Stimulated activated effector memory CD8-positive, alpha-beta T cell treated with anti-CD3 and anti-CD28 coated beads, Interleukin-12 subunit alpha, Interleukin-12 subunit beta, amount 100 ng/mL, for 72 hours (primary cell): Measurements from ENCODE around the gene PCBP3.

ENCODE experiments used
- ATAC-seq: fragments of 150-1000 bp; cut with Tn5 transposase; 2 replicates; pipeline ENCODE4 v1.10.0; 2021
- DNase-seq, 2 donors: peaks; one replicate each; pipeline ENCODE4 v3.0.0; 2021 to 2022; ENCODE audit warnings: low spot score in 2 of 2
- H3K27ac Mint-ChIP-seq: one replicate; pipeline ENCODE4 v1.8.0; 2022; ENCODE audit warnings: mild to moderate bottlenecking, mixed read lengths
- H3K36me3 Mint-ChIP-seq: one replicate; pipeline ENCODE4 v1.8.0; 2022; ENCODE audit warnings: mild to moderate bottlenecking, mixed read lengths
- H3K4me1 Mint-ChIP-seq: one replicate; pipeline ENCODE4 v1.8.0; 2022; ENCODE audit warnings: mixed read lengths
- H3K4me3 Mint-ChIP-seq: one replicate; pipeline ENCODE4 v1.8.0; 2022; ENCODE audit warnings: mild to moderate bottlenecking, mixed read lengths
- H3K9me3 Mint-ChIP-seq: one replicate; pipeline ENCODE4 v1.8.0; 2022; ENCODE audit warnings: mixed read lengths

PCBP3 gene

DNA sequence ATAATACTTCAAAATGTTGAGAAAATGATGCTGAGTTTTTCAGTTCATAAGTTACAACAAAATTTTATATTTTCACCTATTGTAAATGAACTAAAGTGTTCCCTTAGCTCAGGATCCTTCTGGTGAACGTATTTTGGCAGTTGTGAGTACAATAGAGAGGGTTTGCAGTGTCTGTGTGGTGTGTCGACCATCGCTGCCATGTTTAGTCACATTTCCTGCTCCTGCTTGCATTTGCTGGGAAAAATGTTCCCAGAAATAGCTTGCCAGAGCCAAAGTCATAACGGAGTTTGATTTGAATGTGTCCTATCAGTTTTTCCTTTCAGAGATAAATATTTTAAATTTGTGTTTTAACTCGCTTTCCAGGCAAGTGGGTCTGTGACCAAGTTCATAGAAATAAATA is 220.9 kb downstream of the PCBP3 start:
- Mint-ChIP-seq H3K4me1 (no peaks in the 10 kb centered on the region), H3K4me3 (no peak overlapping the region), H3K36me3 (no peaks in the 10 kb centered on the region), H3K9me3 (no peaks in the 10 kb centered on the region), H3K27ac (no peak overlapping the region)
- ATAC-seq (no peak), DNase-seq (no peak)

DNA sequence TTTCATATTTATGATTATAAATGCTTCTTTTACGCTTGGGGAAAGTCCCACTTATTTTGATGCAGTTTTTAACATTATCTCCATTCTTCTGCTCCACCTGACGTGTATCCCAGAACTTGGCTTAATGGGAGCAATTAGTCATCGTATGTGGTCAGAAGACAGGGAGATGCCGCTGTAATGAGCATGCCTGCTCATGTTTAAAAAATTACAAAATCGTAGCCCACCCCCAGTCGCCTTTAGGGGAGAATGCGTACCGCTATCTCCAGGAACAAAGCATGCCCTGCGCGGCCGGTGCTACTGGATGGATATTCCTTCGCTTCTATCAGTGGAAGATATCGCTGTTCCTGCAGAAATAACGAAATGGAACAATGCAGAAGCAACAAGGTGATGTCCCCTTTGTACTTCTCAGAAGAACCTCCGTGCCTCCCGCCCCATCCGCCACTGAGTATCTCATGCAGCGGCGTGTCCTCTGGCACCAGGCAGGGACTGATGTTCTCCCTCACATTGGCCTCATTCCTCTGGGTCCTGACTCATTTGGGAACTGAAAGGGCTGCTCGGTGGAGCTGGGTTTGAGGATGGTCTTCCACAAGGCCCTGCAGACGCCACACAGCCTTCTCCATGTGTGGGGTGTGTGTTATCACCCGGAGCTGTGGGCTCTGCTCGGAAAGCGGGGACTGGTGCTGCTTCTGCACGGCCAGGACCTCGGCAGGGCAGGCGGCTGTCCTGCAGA is 221.7 kb downstream of the PCBP3 start:
- no peaks in the 10 kb centered on the region for H3K9me3 Mint-ChIP-seq
- H3K36me3 Mint-ChIP-seq, result no peaks in the 10 kb centered on the region
- no peaks in the 10 kb centered on the region for H3K4me1 Mint-ChIP-seq
- ATAC-seq (no peak), DNase-seq (no peak)
- H3K4me3 Mint-ChIP-seq, result no peak overlapping the region
- H3K27ac Mint-ChIP-seq, result no peak overlapping the region

DNA sequence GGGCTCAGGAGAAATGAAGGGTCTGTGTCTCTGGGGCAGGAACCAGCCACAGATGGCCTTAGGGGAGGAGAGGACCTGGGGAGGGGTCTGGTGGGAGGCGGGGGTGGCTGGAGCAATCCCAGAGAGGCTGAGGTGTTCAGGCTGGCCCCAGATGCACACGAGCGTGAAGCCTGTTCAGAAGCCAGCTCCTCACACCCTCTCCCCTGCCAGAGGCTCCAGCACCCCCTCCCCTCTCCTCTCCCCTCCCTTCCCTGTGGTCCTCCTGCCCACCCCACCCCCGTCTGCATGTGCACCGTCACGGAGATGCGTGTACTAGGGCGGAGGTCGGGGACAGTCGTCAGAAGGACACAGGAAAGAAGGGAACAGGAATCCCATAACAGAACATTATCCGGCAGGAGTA is 223.0 kb downstream of the PCBP3 start:
- H3K4me1 Mint-ChIP-seq, result no peaks in the 10 kb centered on the region
- no peak overlapping the region for H3K27ac Mint-ChIP-seq
- no peak overlapping the region for H3K4me3 Mint-ChIP-seq
- no peaks in the 10 kb centered on the region for H3K36me3 Mint-ChIP-seq
- ATAC-seq, result no peak
- H3K9me3 Mint-ChIP-seq, result no peaks in the 10 kb centered on the region
- no peak for DNase-seq

DNA sequence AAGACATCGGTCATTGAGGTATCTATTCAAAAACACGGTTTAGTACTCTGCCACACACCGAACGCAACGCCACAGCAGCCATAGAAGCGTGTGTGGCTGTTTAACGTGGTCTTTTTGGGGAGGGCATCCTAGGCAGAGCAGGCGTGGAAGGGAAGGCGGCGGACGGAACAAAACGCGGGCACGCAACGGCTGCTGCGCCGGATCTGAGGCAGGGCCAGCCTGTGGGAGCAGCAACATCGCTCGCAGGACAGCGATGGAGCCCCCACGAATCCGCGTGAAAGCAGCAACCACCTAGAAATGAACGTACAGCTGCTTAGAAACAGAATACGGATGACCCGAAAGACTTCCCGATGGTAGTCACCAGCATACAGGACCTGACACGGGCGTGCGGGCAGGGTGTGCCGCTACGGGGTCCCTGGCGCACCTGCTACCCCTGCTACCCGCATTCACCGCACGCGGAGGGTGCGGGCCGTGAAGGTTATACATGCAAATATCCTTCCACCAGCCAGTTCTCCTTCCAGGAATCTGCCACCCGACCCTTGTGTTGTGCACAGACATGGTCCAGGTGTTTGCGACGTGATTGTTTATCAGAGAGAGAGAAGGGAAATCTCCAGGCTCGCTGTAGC is 223.6 kb downstream of the PCBP3 start:
- H3K4me3 Mint-ChIP-seq, result no peak overlapping the region
- DNase-seq (no peak), ATAC-seq (no peak)
- no peaks in the 10 kb centered on the region for H3K36me3 Mint-ChIP-seq
- H3K9me3 Mint-ChIP-seq, result no peaks in the 10 kb centered on the region
- H3K27ac Mint-ChIP-seq, result no peak overlapping the region
- H3K4me1 Mint-ChIP-seq, result no peaks in the 10 kb centered on the region

DNA sequence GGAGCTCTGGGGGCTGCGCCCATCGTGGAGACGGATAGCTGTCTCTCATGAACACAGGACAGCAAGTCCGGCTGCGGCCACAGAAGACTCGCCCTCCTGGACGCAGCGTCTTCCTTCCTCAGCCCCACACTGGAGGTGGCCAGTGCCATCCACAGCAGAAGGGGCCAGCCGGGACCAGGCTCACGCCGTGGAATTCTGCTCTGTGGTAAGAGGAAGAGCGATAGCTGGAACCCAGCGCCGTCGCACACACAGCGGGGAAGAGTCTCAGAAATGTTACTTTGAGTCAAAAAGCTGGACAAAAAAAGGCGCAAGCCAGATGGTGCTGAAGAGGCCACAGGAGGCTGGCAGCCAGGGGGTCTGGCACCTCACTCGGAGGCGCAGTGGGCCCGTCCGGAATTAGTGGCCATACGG is 224.2 kb downstream of the PCBP3 start:
- Mint-ChIP-seq H3K36me3 (no peaks in the 10 kb centered on the region), H3K9me3 (no peaks in the 10 kb centered on the region), H3K27ac (no peak overlapping the region), H3K4me1 (no peaks in the 10 kb centered on the region), H3K4me3 (no peak overlapping the region)
- ATAC-seq (no peak), DNase-seq (no peak)

DNA sequence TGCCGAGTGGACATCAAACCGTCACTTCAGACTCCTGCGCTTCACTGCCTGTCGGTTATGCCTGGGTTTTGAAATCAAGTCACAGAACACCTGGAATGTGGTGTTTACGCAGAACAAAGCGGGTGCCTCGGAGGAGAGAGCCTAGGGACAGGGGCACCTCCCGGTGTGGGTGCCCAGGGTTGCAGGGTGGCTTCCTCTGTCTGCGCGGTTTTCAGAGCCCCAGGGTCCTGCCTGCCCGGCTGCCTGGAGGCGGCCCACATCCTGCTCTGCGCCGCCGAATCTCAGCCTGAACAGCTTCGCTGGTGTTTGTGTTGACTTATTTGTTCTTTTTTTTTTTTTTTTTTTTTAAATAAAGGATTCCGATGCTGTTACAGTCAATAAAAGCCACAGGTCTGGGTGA is 224.6 kb downstream of the PCBP3 start:
- DNase-seq (no peak), ATAC-seq (no peak)
- no peaks in the 10 kb centered on the region for H3K9me3 Mint-ChIP-seq

DNA sequence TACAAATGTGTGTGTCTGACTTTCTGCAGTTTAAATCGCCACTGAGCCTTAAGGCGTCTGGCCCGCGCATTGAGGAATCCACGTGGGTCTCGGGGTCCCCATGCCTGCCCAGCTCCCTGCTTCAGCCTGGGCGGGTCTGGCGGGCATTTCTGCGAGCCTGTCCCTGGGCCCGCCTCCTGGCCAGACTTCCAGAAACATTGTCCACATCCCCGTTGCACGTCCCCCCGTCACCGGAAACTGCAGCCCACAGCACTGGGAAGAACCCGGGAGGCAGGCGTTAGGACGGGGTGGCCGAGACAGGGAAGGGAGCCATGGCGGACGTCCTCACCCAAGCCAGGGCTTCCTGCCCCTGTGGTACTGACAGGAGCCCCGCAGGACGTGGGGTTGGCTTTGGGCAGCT is 225.0 kb downstream of the PCBP3 start:
- Mint-ChIP-seq H3K36me3 (no peaks in the 10 kb centered on the region), H3K4me1 (no peaks in the 10 kb centered on the region), H3K9me3 (no peaks in the 10 kb centered on the region), H3K27ac (no peak overlapping the region), H3K4me3 (no peak overlapping the region)
- ATAC-seq (no peak), DNase-seq (no peak)

More for the DNA sequence above, 224.6 kb downstream of the PCBP3 start:
- no peaks in the 10 kb centered on the region for H3K4me1 Mint-ChIP-seq
- no peak overlapping the region for H3K4me3 Mint-ChIP-seq
- H3K36me3 Mint-ChIP-seq, result no peaks in the 10 kb centered on the region
- no peak overlapping the region for H3K27ac Mint-ChIP-seq

DNA sequence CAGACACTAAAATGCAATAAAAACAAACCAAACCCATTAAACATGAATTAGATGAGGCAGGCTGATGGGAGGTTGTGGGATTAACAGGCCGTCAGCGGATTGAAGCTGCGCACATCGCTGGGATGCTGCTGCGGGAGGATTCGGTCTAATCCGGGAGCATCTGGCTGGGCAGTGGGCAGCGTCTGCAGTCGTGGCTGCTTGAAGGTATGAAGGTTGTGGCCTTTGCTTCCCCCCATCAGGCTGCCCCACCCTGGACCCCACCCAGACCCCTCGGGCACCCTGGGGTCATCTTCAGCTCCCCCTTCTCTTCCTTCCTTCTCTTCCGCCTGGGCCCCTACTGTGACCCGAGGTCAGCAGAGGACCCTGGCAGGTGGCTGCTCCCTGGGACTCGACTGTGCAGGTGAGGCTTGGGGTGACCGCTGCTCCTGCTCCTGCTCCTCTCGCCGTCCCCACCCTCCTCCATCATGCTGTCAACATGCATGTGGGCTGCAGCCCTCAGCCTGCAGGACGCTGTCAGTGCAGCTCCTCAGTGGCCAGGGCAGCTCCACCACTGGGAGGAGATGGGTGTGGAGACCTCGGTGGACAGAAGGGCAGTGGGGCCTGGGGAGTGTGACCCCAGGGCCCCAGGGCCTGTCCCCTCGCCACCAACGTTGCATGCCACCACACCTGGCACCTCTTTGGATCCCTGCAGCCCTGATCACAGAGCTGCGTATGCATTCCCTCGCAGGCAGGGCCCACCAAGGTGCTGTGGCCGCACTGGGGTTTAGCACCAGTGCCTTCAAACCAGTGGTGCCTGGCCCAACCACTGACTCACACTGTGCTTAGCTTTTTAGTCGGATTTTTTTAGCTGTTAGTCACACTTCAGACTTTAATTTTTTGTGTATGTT is 225.8 kb downstream of the PCBP3 start:
- ATAC-seq (no peak), DNase-seq (no peak)
- H3K4me1 Mint-ChIP-seq, result no peaks in the 10 kb centered on the region
- no peaks in the 10 kb centered on the region for H3K36me3 Mint-ChIP-seq
- no peak overlapping the region for H3K27ac Mint-ChIP-seq
- no peaks in the 10 kb centered on the region for H3K9me3 Mint-ChIP-seq
- no peak overlapping the region for H3K4me3 Mint-ChIP-seq

DNA sequence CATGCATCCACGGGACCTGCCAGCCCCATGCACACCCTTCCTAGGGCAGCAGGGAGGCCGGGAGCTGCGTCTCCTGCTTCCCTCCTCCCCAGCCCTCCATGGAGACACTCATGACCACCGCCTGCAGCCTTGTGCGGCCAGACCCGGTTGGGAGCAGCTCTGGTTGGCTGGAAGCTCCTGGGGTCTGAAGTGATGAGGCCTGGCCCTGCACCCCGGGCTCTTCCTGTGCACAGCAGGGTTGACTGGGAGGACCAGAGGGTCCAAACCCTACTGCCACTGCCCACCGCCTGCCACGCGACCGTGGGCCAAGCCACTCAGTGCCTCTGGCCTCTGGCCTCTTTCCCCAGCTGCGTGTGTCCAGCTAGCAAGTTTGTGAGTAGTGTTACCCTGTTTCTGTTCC is 226.9 kb downstream of the PCBP3 start:
- Mint-ChIP-seq H3K4me1 (no peaks in the 10 kb centered on the region), H3K4me3 (no peak overlapping the region), H3K9me3 (no peaks in the 10 kb centered on the region), H3K36me3 (no peaks in the 10 kb centered on the region), H3K27ac (no peak overlapping the region)
- no peak for ATAC-seq
- DNase-seq, result no peak

DNA sequence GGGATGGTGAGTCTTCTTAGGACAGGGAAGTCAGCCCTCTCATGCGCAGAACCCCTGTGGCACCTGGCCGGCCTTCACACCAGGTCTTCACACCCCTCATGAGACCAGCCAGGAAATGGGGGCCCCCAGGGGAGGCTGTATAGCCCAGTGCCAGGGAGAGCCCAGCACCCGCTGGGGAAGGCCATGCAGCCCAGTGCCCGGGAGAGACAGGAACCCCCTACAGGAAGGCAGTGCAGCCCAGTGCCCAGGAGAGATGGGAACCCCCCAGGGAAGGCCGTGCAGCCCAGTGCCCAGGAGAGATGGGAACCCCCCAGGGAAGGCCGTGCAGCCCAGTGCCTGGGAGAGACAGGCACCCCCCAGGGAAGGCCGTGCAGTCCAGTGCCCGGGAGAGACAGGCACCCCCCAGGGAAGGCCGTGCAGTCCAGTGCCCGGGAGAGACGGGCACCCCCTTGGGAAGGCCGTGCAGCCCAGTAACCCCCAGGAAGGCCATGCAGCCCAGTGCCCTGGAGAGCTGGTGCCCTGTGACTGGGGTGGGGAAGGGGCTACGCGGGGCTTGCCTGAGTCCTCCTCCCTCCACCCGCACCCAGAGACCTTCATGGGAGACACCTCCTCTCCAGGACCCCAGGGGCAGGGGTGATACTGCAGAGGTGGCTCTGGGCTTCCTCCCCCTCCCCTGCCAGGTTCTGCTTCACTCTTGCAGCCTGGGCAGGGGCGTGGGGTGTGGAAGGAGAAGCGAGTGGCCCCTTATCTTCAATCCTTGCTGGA is 227.5 kb downstream of the PCBP3 start:
- ATAC-seq (no peak), DNase-seq (no peak)
- H3K4me3 Mint-ChIP-seq, result no peak overlapping the region
- no peaks in the 10 kb centered on the region for H3K4me1 Mint-ChIP-seq
- no peaks in the 10 kb centered on the region for H3K36me3 Mint-ChIP-seq
- H3K9me3 Mint-ChIP-seq, result no peaks in the 10 kb centered on the region
- H3K27ac Mint-ChIP-seq, result no peak overlapping the region

DNA sequence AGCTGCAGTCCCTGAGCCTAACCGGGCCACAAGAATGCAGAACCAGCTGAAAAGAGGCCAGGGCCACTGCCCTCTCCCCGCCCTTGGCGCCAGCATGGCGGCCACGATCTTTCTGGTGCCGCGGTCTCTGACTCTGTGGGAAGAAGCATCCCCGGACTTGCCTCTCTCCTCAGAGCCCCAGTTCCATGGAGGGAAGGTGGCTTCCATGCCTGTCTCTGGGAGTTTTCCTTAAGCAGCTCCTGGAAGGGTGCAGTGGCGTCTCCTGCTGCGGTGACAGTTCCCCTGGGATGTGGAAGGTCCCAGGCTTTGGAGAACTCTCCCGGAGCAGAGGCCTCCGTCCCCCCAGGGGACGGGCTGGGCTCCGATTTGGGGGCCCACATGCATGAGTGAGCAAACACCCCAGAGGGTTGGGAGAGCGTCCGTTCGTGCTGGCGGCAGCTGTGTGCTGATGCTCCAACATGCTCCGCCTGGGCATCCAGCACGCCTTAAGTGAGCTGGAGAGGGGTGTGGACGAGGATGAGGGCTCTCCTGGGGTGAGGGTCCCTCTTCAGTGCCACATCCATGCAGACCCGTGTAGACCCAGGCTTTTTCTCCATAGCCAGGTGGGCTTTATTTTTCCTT is 228.2 kb downstream of the PCBP3 start:
- no peak overlapping the region for H3K27ac Mint-ChIP-seq
- no peak overlapping the region for H3K4me3 Mint-ChIP-seq
- no peaks in the 10 kb centered on the region for H3K4me1 Mint-ChIP-seq
- DNase-seq (no peak), ATAC-seq (no peak)
- H3K9me3 Mint-ChIP-seq, result no peaks in the 10 kb centered on the region
- H3K36me3 Mint-ChIP-seq, result no peaks in the 10 kb centered on the region

DNA sequence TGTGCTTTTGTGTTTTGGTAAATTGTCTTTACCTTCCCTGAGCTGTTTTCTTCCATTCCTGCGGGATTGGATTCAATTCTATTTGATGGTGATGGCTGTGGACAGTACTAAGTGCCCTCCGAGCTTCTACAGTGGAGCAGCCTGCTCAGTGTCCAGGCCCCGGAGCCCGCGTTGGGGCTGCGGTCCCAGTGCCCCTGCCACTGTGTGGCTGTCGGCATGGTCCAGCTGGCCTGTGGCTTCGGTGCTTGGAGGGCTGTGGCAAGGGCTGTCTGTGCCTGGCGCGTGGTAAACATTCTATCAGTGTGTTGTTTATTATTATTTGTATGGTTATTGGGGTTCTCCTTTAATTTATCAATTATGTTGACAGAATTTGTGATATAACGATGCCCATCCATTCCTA is 228.9 kb downstream of the PCBP3 start:
- no peak overlapping the region for H3K4me3 Mint-ChIP-seq
- no peak for DNase-seq
- H3K36me3 Mint-ChIP-seq, result no peaks in the 10 kb centered on the region
- no peaks in the 10 kb centered on the region for H3K9me3 Mint-ChIP-seq
- no peaks in the 10 kb centered on the region for H3K4me1 Mint-ChIP-seq
- ATAC-seq, result no peak
- no peak overlapping the region for H3K27ac Mint-ChIP-seq

DNA sequence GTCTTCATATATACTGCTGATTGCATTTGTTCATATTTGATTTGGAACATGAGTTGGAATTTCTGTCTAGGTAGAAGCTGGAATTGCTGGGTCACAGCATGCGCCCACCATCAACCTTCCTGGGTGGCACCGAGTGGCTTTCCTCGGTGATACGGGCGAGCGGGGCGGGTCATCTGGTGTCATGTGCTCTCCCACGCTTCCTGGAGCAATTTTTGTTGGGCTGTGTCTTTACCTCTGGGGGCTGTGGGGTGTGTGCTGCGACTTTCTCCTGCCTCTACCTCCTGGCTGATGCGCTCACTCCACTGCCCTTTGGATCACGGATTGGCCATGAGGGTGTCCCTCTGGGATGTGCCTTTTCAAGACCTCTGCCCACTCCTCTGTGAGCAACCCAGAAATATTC is 229.4 kb downstream of the PCBP3 start:
- no peaks in the 10 kb centered on the region for H3K4me1 Mint-ChIP-seq
- ATAC-seq (no peak), DNase-seq (no peak)
- no peak overlapping the region for H3K4me3 Mint-ChIP-seq
- H3K27ac Mint-ChIP-seq, result no peak overlapping the region
- no peaks in the 10 kb centered on the region for H3K9me3 Mint-ChIP-seq
- H3K36me3 Mint-ChIP-seq, result no peaks in the 10 kb centered on the region

DNA sequence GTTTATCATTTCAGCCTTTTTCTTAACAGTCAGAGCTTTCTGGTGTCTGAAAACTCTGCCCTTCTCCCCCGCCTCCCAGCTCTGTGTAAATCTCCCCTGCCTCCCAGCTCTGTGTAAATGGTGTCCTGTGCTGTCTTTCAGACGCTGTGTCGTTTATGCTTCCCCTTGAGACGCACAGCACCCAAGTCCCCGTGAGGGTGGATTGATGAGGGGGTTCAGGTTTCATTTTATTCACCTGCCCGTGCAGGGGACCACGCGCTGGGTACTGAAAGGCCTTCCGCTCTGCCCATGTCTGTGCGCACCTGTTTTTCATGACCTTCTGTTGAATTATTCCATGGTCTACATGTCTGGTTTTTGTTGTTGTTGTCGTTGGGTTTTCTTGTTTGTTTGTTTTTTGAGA is 229.9 kb downstream of the PCBP3 start:
- Mint-ChIP-seq H3K4me3 (no peak overlapping the region), H3K36me3 (no peaks in the 10 kb centered on the region), H3K9me3 (no peaks in the 10 kb centered on the region), H3K4me1 (no peaks in the 10 kb centered on the region), H3K27ac (no peak overlapping the region)
- DNase-seq, result no peak
- ATAC-seq, result no peak

DNA sequence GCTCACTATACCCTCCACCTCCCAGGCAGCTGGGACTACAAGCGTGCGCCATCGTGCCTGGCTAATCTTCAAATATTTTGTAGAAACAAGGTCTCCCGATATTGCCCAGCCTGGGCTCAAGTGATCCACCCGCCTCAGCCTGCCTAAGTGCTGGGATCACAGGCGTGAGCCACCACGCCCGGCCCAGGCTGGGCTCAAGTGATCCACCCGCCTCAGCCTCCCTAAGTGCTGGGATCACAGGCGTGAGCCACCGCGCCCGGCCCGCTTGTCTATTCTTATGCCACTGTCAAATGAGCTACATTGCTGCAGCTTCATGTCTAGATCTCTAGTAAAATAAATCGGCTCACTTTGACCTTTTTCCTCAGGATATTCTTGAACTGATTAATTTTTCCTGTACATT is 230.3 kb downstream of the PCBP3 start:
- Mint-ChIP-seq H3K4me1 (no peaks in the 10 kb centered on the region), H3K9me3 (no peaks in the 10 kb centered on the region), H3K36me3 (no peaks in the 10 kb centered on the region), H3K27ac (no peak overlapping the region), H3K4me3 (no peak overlapping the region)
- ATAC-seq (no peak), DNase-seq (no peak)
